Gastroesophageal sphincter (tissue), 3 donors: ENCODE results near the gene PCDHGB6.
A peak's percentile ranks its signal among the peaks of the same experiment; 100 is the strongest.

ENCODE experiments used
- CTCF ChIP-seq, 4 experiments: fragments of 200-600 bp in 2 of 4; fragments of 450-650 bp in 2 of 4; sonication (generic) in 1 of 4; IDR thresholded peaks; one replicate each; pipeline ENCODE4 v1.5.1; 2017 to 2019; ENCODE audit warnings: antibody characterized with exemption in 4 of 4, mild to moderate bottlenecking in 2 of 4, moderate library complexity in 2 of 4
- EP300 ChIP-seq: sonication (generic); formaldehyde crosslinking; IDR thresholded peaks from one replicate; pipeline ENCODE4 v1.6.1; 2017; ENCODE audit warnings: antibody characterized with exemption, mild to moderate bottlenecking
- POLR2A ChIP-seq, 2 donors: fragments of 450-650 bp; IDR thresholded peaks; one replicate each; pipeline ENCODE4 v1.6.1; 2017; ENCODE audit warnings: antibody characterized with exemption in 2 of 2, mild to moderate bottlenecking in 2 of 2, moderate library complexity in 1 of 2
- POLR2AphosphoS5 ChIP-seq: sonication (generic); formaldehyde crosslinking; IDR thresholded peaks from one replicate; pipeline ENCODE4 v1.6.1; 2017; ENCODE audit warnings: antibody characterized with exemption

- TF ChIP-seq CTCF (IDR thresholded peaks at IDR 0.05) (peak in 3 of 4 experiments; percentile 19 to 36 (median 27)), POLR2A (IDR thresholded peaks at IDR 0.05) (no peak), POLR2AphosphoS5 (no peak), EP300 (no peak)
Observed at GRCh38 chr5:141420855-141421488, 13.2 kb downstream of the PCDHGB6 start, which contains the start of gene PCDHGA11.
